K562 (cell line): ENCODE data around the gene KCTD7. TPM values are rescaled to one million over a fixed set of nuclear protein-coding genes. Genes with fewer than 3 reads are reported as not detected.
A peak's percentile ranks its signal among the peaks of the same experiment; 100 is the strongest.

ENCODE experiments used
- CREM ChIP-seq: IDR thresholded peaks from 2 replicates; pipeline ENCODE4 v1.6.1; 2014; ENCODE audit warnings: antibody characterized with exemption, low read depth
- CXXC5 ChIP-seq: fragments of 250-450 bp; sonication (Bioruptor Pico); IDR thresholded peaks from 2 replicates; pipeline ENCODE4 v1.8.0; 2022; ENCODE audit warnings: inconsistent platforms, mild to moderate bottlenecking, moderate library complexity
- E2F4 ChIP-seq: sonication (generic); formaldehyde crosslinking; IDR thresholded peaks from 2 replicates; pipeline ENCODE4 v1.8.0; 2022; ENCODE audit warnings: mild to moderate bottlenecking, low read depth, missing genetic modification reagents
- EGR1 ChIP-seq: fragments of 450-650 bp; conservative IDR thresholded peaks from 2 replicates; pipeline ENCODE4 v1.6.1; 2017; ENCODE audit warnings: mild to moderate bottlenecking
- ETV1 ChIP-seq: fragments of 450-650 bp; conservative IDR thresholded peaks from 2 replicates; pipeline ENCODE4 v1.6.1; 2016; ENCODE audit warnings: missing genetic modification characterization, control low read depth, low read depth, missing compliant biosample characterization
- KAT8 ChIP-seq: fragments of 450-650 bp; IDR thresholded peaks from 2 replicates; pipeline ENCODE4 v1.6.1; 2016; ENCODE audit warnings: low read depth, mild to moderate bottlenecking
- MNT ChIP-seq, 2 experiments: fragments of 450-650 bp; conservative IDR thresholded peaks; 2 replicates each; pipeline ENCODE4 v1.6.1; 2017; ENCODE audit warnings: mild to moderate bottlenecking in 2 of 2, moderate library complexity in 2 of 2
- MYBL2 ChIP-seq, 2 experiments: fragments of 450-650 bp in 1 of 2; sonication (generic) in 1 of 2; formaldehyde crosslinking in 1 of 2; IDR thresholded peaks; 2 replicates each; pipeline versions ENCODE4 v1.6.1 to v1.8.1; 2017 to 2022; ENCODE audit warnings: borderline replicate concordance in 1 of 2, inconsistent platforms in 1 of 2, low read depth in 1 of 2, mild to moderate bottlenecking in 1 of 2, missing genetic modification reagents in 1 of 2, moderate library complexity in 1 of 2
- PBX2 ChIP-seq, 2 experiments: IDR thresholded peaks in 1 of 2; conservative IDR thresholded peaks in 1 of 2; 2 replicates each; pipeline ENCODE4 v1.6.1; 2016; ENCODE audit warnings: low read depth in 2 of 2, mild to moderate bottlenecking in 1 of 2, missing compliant biosample characterization in 1 of 2, missing genetic modification characterization in 1 of 2, moderate library complexity in 1 of 2
- PHF20 ChIP-seq: fragments of 450-650 bp; IDR thresholded peaks from 2 replicates; pipeline ENCODE4 v1.6.1; 2018; ENCODE audit not compliant: partially characterized antibody
- PHF8 ChIP-seq: fragments of 200-600 bp; sonication (generic); IDR thresholded peaks from 2 replicates; pipeline ENCODE4 v1.6.1; 2012; ENCODE audit warnings: mixed run types, mild to moderate bottlenecking, inconsistent platforms, low read length, moderate library complexity, borderline replicate concordance
- RBBP5 ChIP-seq: fragments of 200-600 bp; sonication (generic); IDR thresholded peaks from 2 replicates; pipeline ENCODE4 v1.6.1; 2012; ENCODE audit warnings: borderline replicate concordance, mild to moderate bottlenecking, low read length, control low read depth, inconsistent platforms; ENCODE audit not compliant: insufficient read depth, poor library complexity, severe bottlenecking
- RBM34 ChIP-seq: fragments of 200-400 bp; formaldehyde crosslinking; IDR thresholded peaks from 2 replicates; pipeline ENCODE4 v1.6.1; 2018; ENCODE audit warnings: low read length, borderline replicate concordance; ENCODE audit not compliant: insufficient read depth
- SMARCA4 ChIP-seq: fragments of 450-650 bp; IDR thresholded peaks from 2 replicates; pipeline ENCODE4 v1.6.1; 2016
- ZNF639 ChIP-seq, 2 experiments: fragments of 200-800 bp in 1 of 2; sonication (Bioruptor generic) in 1 of 2; sonication (generic) in 1 of 2; formaldehyde crosslinking in 1 of 2; IDR thresholded peaks in 1 of 2; conservative IDR thresholded peaks in 1 of 2; 2 replicates each; pipeline versions ENCODE4 v1.5.0 to v1.6.1; 2016 to 2020; ENCODE audit warnings: missing compliant biosample characterization in 1 of 2, missing genetic modification characterization in 1 of 2, missing genetic modification reagents in 1 of 2
- polyA plus RNA-seq, 8 experiments: library from polyadenylated mRNA; depleted of rRNA in 4 of 8; stranded (reverse) in 5 of 8; unstranded in 3 of 8; fragments of >200 nt; fragmentation: Nextera tagmentation in 2 of 8; fragmentation: Illumina TruSeq in 1 of 8; extraction: Ambion mirVana in 2 of 8; extraction: Trizol in 1 of 8; gene quantifications; 2 replicates each; pipeline versions ENCODE4 v1.2.1 to v1.2.3, GENCODE V29; 2011 to 2014; ENCODE audit warnings: inconsistent platforms in 1 of 8, missing spikeins in 1 of 8
- total RNA-seq, 7 experiments: library from RNA; depleted of rRNA in 6 of 7; stranded (reverse); fragments of >200 nt in 6 of 7; fragmentation: Illumina TruSeq in 2 of 7; extraction: Trizol in 2 of 7; gene quantifications; 2 replicates each; pipeline versions ENCODE4 v1.2.1 to v1.2.3, GENCODE V29; 2011 to 2021; ENCODE audit warnings: low replicate concordance in 1 of 7
- TF ChIP-seq, protein P1 (sequence below): sonication (generic); formaldehyde crosslinking; IDR thresholded peaks from 2 replicates; pipeline ENCODE4 v1.8.0; 2022; ENCODE audit warnings: missing genetic modification reagents, mild to moderate bottlenecking, moderate library complexity, borderline replicate concordance

KCTD7 gene
- total and polyA plus RNA-seq, 9 of the 15 experiments (the other 6 are each of a cell fraction or from before 2014, with no cell fraction given), result 1.5 to 26.0 (median 9.0) TPM

GRCh38 chr7:66591799-66592596 lies 36.7 kb upstream of the KCTD7 start (continued):
- TF ChIP-seq MNT (conservative IDR thresholded peaks at IDR 0.05) (peak; percentile 90 to 95), RBBP5 (peak; percentile 96), PHF8 (peak; percentile 82; the same call in 1 of the 2 replicates), EGR1 (peak; percentile 88), KAT8 (no peak), SMARCA4 (peak; percentile 81), RBM34 (no peak), CXXC5 (peak; percentile 93), MYBL2 (IDR thresholded peaks at IDR 0.05; ENCODE audit: low read depth) (no peak), MYBL2 (CRISPR knock-in tag; IDR thresholded peaks at IDR 0.05; ENCODE audit: borderline replicate concordance) (no peak), E2F4 (CRISPR knock-in tag) (no peak), CREM (peak; percentile 98), ZNF639 (CRISPR knock-in tag; conservative IDR thresholded peaks at IDR 0.05 in 1 of 2, IDR thresholded peaks at IDR 0.05 in 1 of 2) (peak in 1 of 2 experiments; percentile 87; a peak in 2 of 4 replicates), PHF20 (peak; percentile 76), PBX2 (CRISPR knock-in tag; IDR thresholded peaks at IDR 0.05; ENCODE audit: low read depth) (no peak), PBX2 (tag; conservative IDR thresholded peaks at IDR 0.05; ENCODE audit: low read depth) (no peak), ETV1 (tag) (peak; percentile 78)
- TF ChIP-seq, protein P1, sequence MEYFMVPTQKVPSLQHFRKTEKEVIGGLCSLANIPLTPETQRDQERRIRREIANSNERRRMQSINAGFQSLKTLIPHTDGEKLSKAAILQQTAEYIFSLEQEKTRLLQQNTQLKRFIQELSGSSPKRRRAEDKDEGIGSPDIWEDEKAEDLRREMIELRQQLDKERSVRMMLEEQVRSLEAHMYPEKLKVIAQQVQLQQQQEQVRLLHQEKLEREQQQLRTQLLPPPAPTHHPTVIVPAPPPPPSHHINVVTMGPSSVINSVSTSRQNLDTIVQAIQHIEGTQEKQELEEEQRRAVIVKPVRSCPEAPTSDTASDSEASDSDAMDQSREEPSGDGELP (CRISPR knock-in tag), result peak; percentile 62
